Esophagus muscularis mucosa (tissue), 4 donors: ENCODE measurements around the gene HSPG2.

Experiments used
- EP300 ChIP-seq: sonication (generic); formaldehyde crosslinking; IDR thresholded peaks from one replicate; pipeline ENCODE4 v1.6.1; 2017; ENCODE audit warnings: antibody characterized with exemption
- POLR2A ChIP-seq: fragments of 450-650 bp; IDR thresholded peaks from one replicate; pipeline ENCODE4 v1.6.1; 2017; ENCODE audit warnings: antibody characterized with exemption, moderate library complexity, mild to moderate bottlenecking, low read depth
- POLR2AphosphoS5 ChIP-seq, 2 donors: sonication (generic); formaldehyde crosslinking; IDR thresholded peaks; one replicate each; pipeline ENCODE4 v1.6.1; 2017; ENCODE audit warnings: antibody characterized with exemption in 2 of 2
- TF ChIP-seq, protein P1 (sequence below), 3 experiments: fragments of 200-600 bp in 2 of 3; fragments of 450-650 bp in 1 of 3; sonication (generic) in 2 of 3; IDR thresholded peaks; one replicate each; pipeline ENCODE4 v1.5.1; 2017 to 2019; ENCODE audit warnings: antibody characterized with exemption in 3 of 3, mild to moderate bottlenecking in 2 of 3, moderate library complexity in 1 of 3

DNA sequence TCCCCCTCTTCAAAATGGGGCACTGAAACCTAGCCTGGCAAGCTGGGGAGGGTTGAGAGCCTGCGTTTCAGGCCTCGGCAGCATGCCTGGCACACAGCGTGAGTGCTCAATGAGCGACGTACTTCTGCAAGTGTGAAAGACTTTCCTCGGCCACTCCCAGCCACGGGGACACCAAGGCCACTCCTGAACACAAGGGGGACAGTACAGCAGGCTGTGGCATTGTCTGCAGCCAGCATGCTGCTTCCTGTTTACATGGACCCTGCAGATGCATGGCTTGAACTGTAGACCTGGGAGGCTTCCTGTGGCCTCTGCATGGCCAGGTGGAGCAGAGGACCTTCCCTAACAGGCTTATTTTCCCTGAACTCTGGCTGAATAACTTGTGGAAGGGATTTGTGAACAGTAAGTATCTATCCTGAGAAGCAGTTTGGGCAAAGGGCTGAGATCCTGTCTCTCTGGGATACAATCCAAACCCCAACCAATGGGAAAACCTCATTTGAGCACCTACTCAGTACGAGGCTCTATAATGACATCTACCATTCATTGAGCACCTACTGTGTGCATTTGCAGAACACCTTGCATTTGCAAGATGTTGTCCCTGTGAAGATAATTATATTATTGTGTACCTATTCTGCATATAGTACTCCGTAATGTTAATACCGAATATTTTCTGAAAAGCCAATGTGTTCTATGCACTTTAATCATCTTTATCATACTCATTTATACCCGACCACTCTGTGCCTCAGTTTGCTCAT, 9.9 kb upstream of the HSPG2 start:
- TF ChIP-seq, protein P1, sequence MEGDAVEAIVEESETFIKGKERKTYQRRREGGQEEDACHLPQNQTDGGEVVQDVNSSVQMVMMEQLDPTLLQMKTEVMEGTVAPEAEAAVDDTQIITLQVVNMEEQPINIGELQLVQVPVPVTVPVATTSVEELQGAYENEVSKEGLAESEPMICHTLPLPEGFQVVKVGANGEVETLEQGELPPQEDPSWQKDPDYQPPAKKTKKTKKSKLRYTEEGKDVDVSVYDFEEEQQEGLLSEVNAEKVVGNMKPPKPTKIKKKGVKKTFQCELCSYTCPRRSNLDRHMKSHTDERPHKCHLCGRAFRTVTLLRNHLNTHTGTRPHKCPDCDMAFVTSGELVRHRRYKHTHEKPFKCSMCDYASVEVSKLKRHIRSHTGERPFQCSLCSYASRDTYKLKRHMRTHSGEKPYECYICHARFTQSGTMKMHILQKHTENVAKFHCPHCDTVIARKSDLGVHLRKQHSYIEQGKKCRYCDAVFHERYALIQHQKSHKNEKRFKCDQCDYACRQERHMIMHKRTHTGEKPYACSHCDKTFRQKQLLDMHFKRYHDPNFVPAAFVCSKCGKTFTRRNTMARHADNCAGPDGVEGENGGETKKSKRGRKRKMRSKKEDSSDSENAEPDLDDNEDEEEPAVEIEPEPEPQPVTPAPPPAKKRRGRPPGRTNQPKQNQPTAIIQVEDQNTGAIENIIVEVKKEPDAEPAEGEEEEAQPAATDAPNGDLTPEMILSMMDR (IDR thresholded peaks at IDR 0.05) = peak in 1 of 3 experiments; percentile 18
- TF ChIP-seq POLR2A (no peak), EP300 (no peak), POLR2AphosphoS5 (IDR thresholded peaks at IDR 0.05) (no peak)
